Gastrocnemius medialis (tissue), 4 donors: ENCODE measurements around the gene GOSR1. TPM values are rescaled to one million over a fixed set of nuclear protein-coding genes. Genes with fewer than 3 reads are reported as not detected.
"Not testable (repeated sequence)": the region's sequence is repeated elsewhere in the genome, so short reads cannot be mapped to it uniquely, and the experiment has no call there.

Source experiments
- ATAC-seq, 2 donors: fragments of 150-250 bp; one replicate each; pipeline ENCODE4 v1.9.1; 2016
- DNase-seq, 2 donors: peaks; one replicate each; pipeline ENCODE4 v3.0.0-alpha.2; 2019
- H3K27ac ChIP-seq, 4 donors: fragments of 200-600 bp; sonication (generic); 1 replicate in 1 of 4; 2 replicates in 3 of 4; pipeline ENCODE4 v1.5.1; 2016 to 2018; ENCODE audit warnings: mild to moderate bottlenecking in 2 of 4, moderate library complexity in 1 of 4
- H3K27me3 ChIP-seq, 3 donors: fragments of 200-600 bp; sonication (generic) in 2 of 3; 1 replicate in 1 of 3; 2 replicates in 2 of 3; pipeline versions ENCODE4 v1.5.1 to v1.6.0; 2016 to 2019; ENCODE audit warnings: mild to moderate bottlenecking in 1 of 3, moderate library complexity in 1 of 3
- H3K36me3 ChIP-seq, 2 donors: fragments of 200-600 bp; sonication (generic) in 1 of 2; one replicate each; pipeline ENCODE4 v1.5.1; 2017 to 2018
- H3K4me1 ChIP-seq, 2 donors: fragments of 200-600 bp; sonication (generic) in 1 of 2; one replicate each; pipeline ENCODE4 v1.5.1; 2016 to 2017; ENCODE audit warnings: mild to moderate bottlenecking in 2 of 2
- H3K4me3 ChIP-seq, 4 donors: fragments of 200-600 bp; sonication (generic) in 3 of 4; 1 replicate in 1 of 4; 2 replicates in 3 of 4; pipeline ENCODE4 v1.5.1; 2016 to 2019; ENCODE audit warnings: mild to moderate bottlenecking in 2 of 4
- H3K9me3 ChIP-seq, 3 donors: fragments of 200-600 bp; sonication (generic) in 2 of 3; 1 replicate in 1 of 3; 2 replicates in 2 of 3; pipeline ENCODE4 v1.5.1; 2016 to 2019
- CTCF ChIP-seq, 5 experiments: fragments of 450-650 bp in 3 of 5; fragments of 200-600 bp in 2 of 5; sonication (generic) in 2 of 5; IDR thresholded peaks in 4 of 5; conservative IDR thresholded peaks in 1 of 5; 1 replicate in 4 of 5; 2 replicates in 1 of 5; pipeline ENCODE4 v1.5.1; 2016 to 2019; ENCODE audit warnings: antibody characterized with exemption in 5 of 5, mild to moderate bottlenecking in 3 of 5, moderate library complexity in 3 of 5
- POLR2A ChIP-seq, 2 donors: fragments of 450-650 bp; IDR thresholded peaks; one replicate each; pipeline ENCODE4 v1.6.1; 2017; ENCODE audit warnings: antibody characterized with exemption in 2 of 2, mild to moderate bottlenecking in 2 of 2, moderate library complexity in 2 of 2
- in situ Hi-C, 4 donors: fragments of 200-750 bp; cut with MboI; loops; one replicate each; pipeline versions ENCODE4 v1.15.0 to v1.8.0; 2017; ENCODE audit warnings: low sequenced_read_pairs in 4 of 4
- intact Hi-C: fragments of 100-400 bp; cut with DNase I; formaldehyde crosslinking; loops from one replicate; pipeline ENCODE4 v1.15.1; 2023; ENCODE audit warnings: low total_unique reads
- total RNA-seq, 4 donors: library from RNA; depleted of rRNA; stranded (reverse); fragments of >200 nt; gene quantifications; one replicate each; pipeline versions ENCODE4 v1.1.0 to v1.2.3, GENCODE V29; 2016

Gene GOSR1
- total RNA-seq, 4 donors from 2014 or later = 22.7 to 29.1 (median 25.8) TPM

- no peaks in the 10 kb centered on the region for H3K9me3 ChIP-seq
- in situ Hi-C loops (no loop called here), intact Hi-C loops (no loop called here)
- H3K4me3 ChIP-seq = no peak overlapping the region
- no peaks in the 10 kb centered on the region for H3K4me1 ChIP-seq
- DNase-seq (no peak), ATAC-seq (no peak)
- no peaks in the 10 kb centered on the region for H3K36me3 ChIP-seq
- H3K27me3 ChIP-seq = peaks cover 0 to 9% (median 9%) of the 10 kb centered on the region in 3 donors
- no peak for TF ChIP-seq CTCF (IDR thresholded peaks at IDR 0.05 in 4 of 5, conservative IDR thresholded peaks at IDR 0.05 in 1 of 5)
- no peak for TF ChIP-seq POLR2A (IDR thresholded peaks at IDR 0.05)
- H3K27ac ChIP-seq = no peak overlapping the region
Observed at GRCh38 chr17:30567231-30568116, 90.3 kb downstream of the GOSR1 start.

- TF ChIP-seq CTCF (IDR thresholded peaks at IDR 0.05 in 4 of 5, conservative IDR thresholded peaks at IDR 0.05 in 1 of 5) (no peak), POLR2A (IDR thresholded peaks at IDR 0.05) (no peak)
- H3K4me3 ChIP-seq = no peak overlapping the region
- no peaks in the 10 kb centered on the region for H3K36me3 ChIP-seq
- H3K9me3 ChIP-seq = no peaks in the 10 kb centered on the region
- DNase-seq = no peak
- no peak overlapping the region for H3K27ac ChIP-seq
- ATAC-seq = no peak
- intact Hi-C loops = no loop called here
- H3K4me1 ChIP-seq = no peaks in the 10 kb centered on the region
- in situ Hi-C loops = no loop called here
- H3K27me3 ChIP-seq = peaks cover 0 to 9% (median 9%) of the 10 kb centered on the region in 3 donors
Observed at GRCh38 chr17:30568117-30568430, 90.9 kb downstream of the GOSR1 start.

- H3K4me3 ChIP-seq, H3K27ac ChIP-seq, ATAC-seq, in situ Hi-C loops, H3K27me3 ChIP-seq, H3K9me3 ChIP-seq, DNase-seq, H3K4me1 ChIP-seq, H3K36me3 ChIP-seq, intact Hi-C loops: not testable (repeated sequence)
Observed at GRCh38 chr17:30569531-30570175, 92.4 kb downstream of the GOSR1 start.

GRCh38 chr17:30570191-30570590, 93.0 kb downstream of the GOSR1 start:
- Histone ChIP-seq H3K4me1 (no peaks in the 10 kb centered on the region), H3K36me3 (no peaks in the 10 kb centered on the region), H3K4me3 (no peak overlapping the region), H3K27me3 (peaks cover 0 to 9% (median 9%) of the 10 kb centered on the region in 3 donors), H3K9me3 (no peaks in the 10 kb centered on the region), H3K27ac (no peak overlapping the region)
- in situ Hi-C loops = no loop called here
- intact Hi-C loops = no loop called here
- DNase-seq (no peak), ATAC-seq (no peak)
- no peak for TF ChIP-seq CTCF (IDR thresholded peaks at IDR 0.05 in 4 of 5, conservative IDR thresholded peaks at IDR 0.05 in 1 of 5)
- TF ChIP-seq POLR2A (IDR thresholded peaks at IDR 0.05) = no peak

- intact Hi-C loops = no loop called here
- Histone ChIP-seq H3K9me3 (no peaks in the 10 kb centered on the region), H3K4me3 (no peak overlapping the region), H3K4me1 (no peaks in the 10 kb centered on the region), H3K36me3 (no peaks in the 10 kb centered on the region), H3K27me3 (peaks cover 0 to 9% (median 9%) of the 10 kb centered on the region in 3 donors), H3K27ac (no peak overlapping the region)
- in situ Hi-C loops = no loop called here
- no peak for TF ChIP-seq POLR2A (IDR thresholded peaks at IDR 0.05)
- TF ChIP-seq CTCF (IDR thresholded peaks at IDR 0.05 in 4 of 5, conservative IDR thresholded peaks at IDR 0.05 in 1 of 5) = no peak
- no peak for ATAC-seq
- DNase-seq = no peak
Observed at GRCh38 chr17:30570596-30571265, 93.5 kb downstream of the GOSR1 start.

GRCh38 chr17:30571404-30571803, 94.2 kb downstream of the GOSR1 start:
- DNase-seq, intact Hi-C loops, H3K27ac ChIP-seq, ATAC-seq, H3K4me3 ChIP-seq, H3K9me3 ChIP-seq, H3K36me3 ChIP-seq, H3K27me3 ChIP-seq, H3K4me1 ChIP-seq, in situ Hi-C loops: not testable (repeated sequence)
